NCI-H82 treated with DMSO at 0.1 percent for 48 hours (cell line): ENCODE measurements around the gene ANKRD52.
"Not testable (repeated sequence)": the region's sequence is repeated elsewhere in the genome, so short reads cannot be mapped to it uniquely, and the experiment has no call there.

ENCODE experiments used
- DNase-seq: peaks from one replicate; lab custom pipeline; 2025; ENCODE audit not compliant: unreplicated experiment; lab: John Stamatoyannopoulos, UW

The ANKRD52 gene

GRCh38 chr12:56274299-56274698 is 16.1 kb upstream of the ANKRD52 start:
- DNase-seq, result no peak

GRCh38 chr12:56272468-56272867 is 14.3 kb upstream of the ANKRD52 start:
- DNase-seq, result not testable (repeated sequence)

GRCh38 chr12:56271031-56271430 is 12.8 kb upstream of the ANKRD52 start:
- DNase-seq, result no peak

GRCh38 chr12:56267443-56268071 is 9.4 kb upstream of the ANKRD52 start:
- DNase-seq, result no peak

GRCh38 chr12:56266693-56267442 is 8.7 kb upstream of the ANKRD52 start, which contains the start of gene COQ10A:
TSS of gene COQ10A (plus strand) at chr12:56266942. CDS start at chr12:56267119, 177 bp downstream.
- peak; percentile 84 for DNase-seq

GRCh38 chr12:56266068-56266692 is 8.0 kb upstream of the ANKRD52 start:
- DNase-seq, result not testable (repeated sequence)

- not testable (repeated sequence) for DNase-seq
These were observed 4.8 kb upstream of the ANKRD52 start for GRCh38 chr12:56262955-56263354.

GRCh38 chr12:56261503-56262232 is 3.5 kb upstream of the ANKRD52 start:
- peak; percentile 24 for DNase-seq

- DNase-seq, result no peak
These were observed 2.7 kb upstream of the ANKRD52 start for GRCh38 chr12:56260921-56261320.

GRCh38 chr12:56260380-56260779 is 2.2 kb upstream of the ANKRD52 start:
- no peak for DNase-seq

- no peak for DNase-seq
These were observed 618 bp upstream of the ANKRD52 start for GRCh38 chr12:56258820-56259183.

GRCh38 chr12:56257491-56258067 is 605 bp downstream of the ANKRD52 start:
- DNase-seq, result no peak

GRCh38 chr12:56257071-56257470 is 1.1 kb downstream of the ANKRD52 start:
- no peak for DNase-seq

- no peak for DNase-seq
These were observed 1.7 kb downstream of the ANKRD52 start for GRCh38 chr12:56256326-56256960.

- no peak for DNase-seq
These were observed 2.5 kb downstream of the ANKRD52 start for GRCh38 chr12:56255671-56256070.

- no peak for DNase-seq
These were observed 5.1 kb downstream of the ANKRD52 start for GRCh38 chr12:56253091-56253490.

- no peak for DNase-seq
These were observed 5.5 kb downstream of the ANKRD52 start for GRCh38 chr12:56252649-56253048.

GRCh38 chr12:56248711-56249110 is 9.5 kb downstream of the ANKRD52 start:
- no peak for DNase-seq

GRCh38 chr12:56247923-56248322 is 10.3 kb downstream of the ANKRD52 start:
- DNase-seq, result no peak

- no peak for DNase-seq
These were observed 13.7 kb downstream of the ANKRD52 start for GRCh38 chr12:56244494-56244893.
